HCT116 (cell line): ENCODE measurements around the gene ZCWPW1. TPM values are rescaled to one million over a fixed set of nuclear protein-coding genes. Genes with fewer than 3 reads are reported as not detected.
"Not testable (repeated sequence)": the region's sequence is repeated elsewhere in the genome, so short reads cannot be mapped to it uniquely, and the experiment has no call there.

Source experiments
- ATAC-seq: fragments of 200-7000 bp; cut with Tn5 transposase; 2 replicates; pipeline ENCODE4 v1.9.1; 2020; ENCODE audit warnings: mild to moderate bottlenecking, moderate library complexity
- BruUV-seq: library from RNA; stranded (reverse); fragments of 400-500 nt; replicated peaks from 2 replicates; lab custom pipeline; 2021; lab: Mats Ljungman, UMichigan
- CTCF ChIA-PET: fragments of 300-600 bp; sonication (Branson Sonifier 250); formaldehyde crosslinking; loops from one replicate; lab custom pipeline; 2021; ENCODE audit warnings: antibody characterized with exemption; lab: Charles Lee
- POLR2A ChIA-PET: fragments of 300-600, 350-600 bp; sonication (Branson Sonifier 250); formaldehyde crosslinking; loops from one replicate; lab custom pipeline; 2021; ENCODE audit warnings: antibody characterized with exemption; lab: Charles Lee
- RAD21 ChIA-PET, 2 experiments: fragments of 300-600 bp; sonication (Branson Sonifier 250); formaldehyde crosslinking; loops; one replicate each; lab custom pipeline; 2023; ENCODE audit warnings: low total read pairs in 2 of 2; ENCODE audit not compliant: uncharacterized antibody in 2 of 2, unreplicated experiment in 2 of 2, low non-redundant PET in 1 of 2; lab: Charles Lee
- DNase-seq: peaks from one replicate; pipeline ENCODE4 v3.0.0-alpha.2; 2010; ENCODE audit warnings: low read depth, low spot score
- H2AFZ ChIP-seq: fragments of 200-600 bp; shearing (Covaris generic), sonication (generic); 2 replicates; pipeline ENCODE4 v1.6.1; 2017; ENCODE audit warnings: low read depth, mixed run types, mixed read lengths, antibody characterized with exemption, low read length; ENCODE audit not compliant: poor library complexity, severe bottlenecking
- H3K27ac ChIP-seq: 2 replicates; pipeline ENCODE4 v1.5.1; 2012; ENCODE audit warnings: low read depth, low read length
- H3K27me3 ChIP-seq: fragments of 200-600 bp; sonication (generic); 2 replicates; pipeline ENCODE4 v1.6.1; 2016; ENCODE audit warnings: mixed run types, low read length, mixed read lengths; ENCODE audit not compliant: insufficient read depth
- H3K36me3 ChIP-seq, 2 experiments: fragments of 200-500 bp in 1 of 2; fragments of 200-600 bp in 1 of 2; sonication (Bioruptor generic) in 1 of 2; sonication (generic) in 1 of 2; 2 replicates each; pipeline versions ENCODE4 v1.5.1 to v1.6.1; 2014 to 2016; ENCODE audit warnings: low read length in 2 of 2, inconsistent platforms in 1 of 2, mixed read lengths in 1 of 2, mixed run types in 1 of 2; ENCODE audit not compliant: insufficient read depth in 2 of 2, control insufficient read depth in 1 of 2
- H3K4me1 ChIP-seq, 2 experiments: fragments of 200-600 bp in 1 of 2; sonication (generic) in 1 of 2; 2 replicates each; pipeline versions ENCODE4 v1.5.1 to v1.6.1; 2012 to 2017; ENCODE audit warnings: low read length in 2 of 2, inconsistent platforms in 1 of 2, mild to moderate bottlenecking in 1 of 2, mixed read lengths in 1 of 2, mixed run types in 1 of 2, moderate library complexity in 1 of 2; ENCODE audit not compliant: insufficient read depth in 2 of 2, control insufficient read depth in 1 of 2
- H3K4me2 ChIP-seq: fragments of 200-600 bp; sonication (generic); 2 replicates; pipeline ENCODE4 v1.6.1; 2017; ENCODE audit warnings: mixed run types, low read length, mixed read lengths
- H3K4me3 ChIP-seq, 2 experiments: fragments of 200-600 bp in 1 of 2; sonication (generic) in 1 of 2; replicated peaks in 1 of 2; 2 replicates each; pipeline ENCODE4 v1.5.1; 2011 to 2016; ENCODE audit warnings: low read length in 2 of 2, control low read depth in 1 of 2, low read depth in 1 of 2, mild to moderate bottlenecking in 1 of 2, mixed read lengths in 1 of 2, mixed run types in 1 of 2
- H3K79me2 ChIP-seq: fragments of 200-600 bp; sonication (generic); 2 replicates; pipeline ENCODE4 v1.6.1; 2017; ENCODE audit warnings: mild to moderate bottlenecking, mixed run types, low read length, moderate library complexity, mixed read lengths; ENCODE audit not compliant: insufficient read depth
- H3K9ac ChIP-seq: fragments of 200-600 bp; sonication (generic); 2 replicates; pipeline ENCODE4 v1.6.1; 2016; ENCODE audit warnings: low read length, mixed read lengths
- H3K9me2 ChIP-seq: fragments of 200-600 bp; sonication (generic), shearing (Covaris generic); 2 replicates; pipeline ENCODE4 v1.6.1; 2017; ENCODE audit warnings: mixed run types, mild to moderate bottlenecking, moderate library complexity; ENCODE audit not compliant: insufficient read depth
- H3K9me3 ChIP-seq, 2 experiments: fragments of 200-500 bp in 1 of 2; fragments of 200-600 bp in 1 of 2; sonication (Bioruptor generic) in 1 of 2; sonication (generic) in 1 of 2; 2 replicates each; pipeline ENCODE4 v1.6.1; 2014 to 2017; ENCODE audit warnings: low read length in 2 of 2, mixed read lengths in 2 of 2, inconsistent platforms in 1 of 2, low read depth in 1 of 2, mild to moderate bottlenecking in 1 of 2, mixed run types in 1 of 2, moderate library complexity in 1 of 2; ENCODE audit not compliant: control insufficient read depth in 1 of 2, insufficient read depth in 1 of 2
- H4K20me1 ChIP-seq: fragments of 200-600 bp; sonication (generic), shearing (Covaris generic); 2 replicates; pipeline ENCODE4 v1.6.1; 2017; ENCODE audit warnings: mixed run types, mild to moderate bottlenecking, moderate library complexity; ENCODE audit not compliant: insufficient read depth
- CTCF ChIP-seq, 3 experiments: fragments of 200-600 bp in 1 of 3; sonication (generic) in 1 of 3; IDR thresholded peaks in 2 of 3; conservative IDR thresholded peaks in 1 of 3; 2 replicates each; pipeline ENCODE4 v1.5.1; 2012 to 2017; ENCODE audit warnings: low read depth in 2 of 3, low read length in 2 of 3, antibody characterized with exemption in 1 of 3, borderline replicate concordance in 1 of 3, control low read depth in 1 of 3, mild to moderate bottlenecking in 1 of 3, mixed read lengths in 1 of 3, mixed run types in 1 of 3, moderate library complexity in 1 of 3; ENCODE audit not compliant: insufficient read depth in 1 of 3
- FOSL1 ChIP-seq: IDR thresholded peaks from 2 replicates; pipeline ENCODE4 v1.6.1; 2012; ENCODE audit warnings: low read depth
- MAX ChIP-seq: IDR thresholded peaks from 2 replicates; pipeline ENCODE4 v1.6.1; 2012
- POLR2A ChIP-seq: IDR thresholded peaks from 2 replicates; pipeline ENCODE4 v1.7.0; 2011; ENCODE audit warnings: borderline replicate concordance; ENCODE audit not compliant: insufficient read depth, insufficient read length; ENCODE audit errors: extremely low read depth
- SP1 ChIP-seq: IDR thresholded peaks from 2 replicates; pipeline ENCODE4 v1.6.1; 2012; ENCODE audit warnings: low read depth
- ZFX ChIP-seq: fragments of 450-650 bp; IDR thresholded peaks from 2 replicates; pipeline ENCODE4 v1.6.1; 2017
- ZNF274 ChIP-seq: fragments of 200-500 bp; sonication (Bioruptor generic); IDR thresholded peaks from 2 replicates; pipeline ENCODE4 v1.6.1; 2014; ENCODE audit warnings: mild to moderate bottlenecking, low read depth, low read length, inconsistent platforms
- intact Hi-C: fragments of 100-400 bp; cut with micrococcal nuclease; formaldehyde crosslinking; loops from 2 replicates; pipeline ENCODE4 v1.10.0; 2022
- total RNA-seq: library from RNA; stranded (reverse); gene quantifications from one replicate; pipeline ENCODE4 v1.2.1, GENCODE V29; 2021; ENCODE audit not compliant: unreplicated experiment
- TF ChIP-seq, protein P1 (sequence below): IDR thresholded peaks from 2 replicates; pipeline ENCODE4 v1.6.1; 2011; ENCODE audit warnings: mild to moderate bottlenecking, low read length, moderate library complexity; ENCODE audit not compliant: insufficient replicate concordance; ENCODE audit errors: extremely low read depth

ZCWPW1 gene
- total RNA-seq, 1 experiment from 2014 or later: 1.5 TPM

- RAD21 ChIA-PET, H3K27me3 ChIP-seq, BruUV-seq, ATAC-seq, H3K27ac ChIP-seq, H3K9me3 ChIP-seq, DNase-seq, H3K9ac ChIP-seq, intact Hi-C loops, H2AFZ ChIP-seq, H3K36me3 ChIP-seq, H4K20me1 ChIP-seq, CTCF ChIA-PET, H3K9me2 ChIP-seq, H3K4me2 ChIP-seq, H3K4me3 ChIP-seq: not testable (repeated sequence)
- H3K79me2 ChIP-seq: peaks cover 15% of the 10 kb centered on the region
- POLR2A ChIA-PET: interaction anchor here (1.9 kb wide), 1 partner anchor 10 kb away, joined by 7 read pairs; the partner anchor contains the start of gene MEPCE
- peaks cover 2 to 26% of the 10 kb centered on the region in 2 experiments; a peak in 3 of 4 replicates for H3K4me1 ChIP-seq
These were observed 10.7 kb upstream of the ZCWPW1 start for GRCh38 chr7:100439244-100439643.

- H3K27ac ChIP-seq, BruUV-seq, H3K27me3 ChIP-seq, ATAC-seq, H3K9ac ChIP-seq, H4K20me1 ChIP-seq, H2AFZ ChIP-seq, H3K4me2 ChIP-seq, H3K9me3 ChIP-seq, intact Hi-C loops, DNase-seq, H3K9me2 ChIP-seq, H3K4me3 ChIP-seq, RAD21 ChIA-PET, CTCF ChIA-PET: not testable (repeated sequence)
- Histone ChIP-seq H3K36me3 (peaks cover 3 to 13% of the 10 kb centered on the region in 2 experiments; a peak in 2 of 4 replicates), H3K4me1 (peaks cover 2 to 28% of the 10 kb centered on the region in 2 experiments; a peak in 3 of 4 replicates), H3K79me2 (peaks cover 21% of the 10 kb centered on the region)
- POLR2A ChIA-PET: interaction anchor here (1.9 kb wide), 1 partner anchor 9 kb away, joined by 7 read pairs; the partner anchor contains the start of gene MEPCE
These were observed 10.2 kb upstream of the ZCWPW1 start for GRCh38 chr7:100438731-100439130.

DNA sequence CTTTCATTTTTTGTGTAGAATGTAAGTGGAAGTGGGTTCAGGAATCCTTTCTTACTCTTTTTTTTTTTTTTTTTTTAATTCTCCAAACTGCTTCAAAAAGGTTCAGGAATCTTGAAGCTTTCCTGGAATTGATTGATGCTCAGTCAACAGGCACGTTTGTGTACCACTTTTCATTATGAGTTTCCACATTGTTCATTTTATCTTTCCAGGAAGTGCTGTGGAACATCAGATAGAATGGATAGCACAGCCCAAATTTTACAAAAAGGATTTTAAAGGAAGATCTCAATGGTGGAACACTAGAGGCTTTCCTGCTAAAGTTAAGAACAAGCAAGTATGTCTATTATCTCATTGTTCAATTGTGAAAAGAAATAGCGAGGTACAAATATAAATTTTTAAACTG is 9.7 kb upstream of the ZCWPW1 start:
- ATAC-seq (no peak), DNase-seq (no peak)
- H3K9ac ChIP-seq: no peak overlapping the region
- no peaks in the 10 kb centered on the region for H4K20me1 ChIP-seq
- H3K27ac ChIP-seq: no peak overlapping the region
- H3K79me2 ChIP-seq: peaks cover 26% of the 10 kb centered on the region
- POLR2A ChIA-PET: interaction anchor here (1.9 kb wide), 1 partner anchor 9 kb away, joined by 7 read pairs; the partner anchor contains the start of gene MEPCE
- BruUV-seq: no TSS peak
- no peak overlapping the region for H3K4me2 ChIP-seq
- RAD21 ChIA-PET: no interaction called here
- H3K9me2 ChIP-seq: no peaks in the 10 kb centered on the region
- H3K9me3 ChIP-seq: no peaks in the 10 kb centered on the region
- intact Hi-C loops: no loop called here
- H3K4me3 ChIP-seq: no peak overlapping the region
- H2AFZ ChIP-seq: no peak overlapping the region
- peaks cover 5 to 19% of the 10 kb centered on the region in 2 experiments; a peak in 2 of 4 replicates for H3K36me3 ChIP-seq
- no peaks in the 10 kb centered on the region for H3K27me3 ChIP-seq
- CTCF ChIA-PET: no interaction called here
- H3K4me1 ChIP-seq: peaks cover 2 to 32% of the 10 kb centered on the region in 2 experiments; a peak in 3 of 4 replicates
- TF ChIP-seq ZNF274 (no peak), FOSL1 (no peak), ZFX (no peak), POLR2A (no peak), SP1 (no peak), CTCF (IDR thresholded peaks at IDR 0.05 in 2 of 3, conservative IDR thresholded peaks at IDR 0.05 in 1 of 3; ENCODE audit: borderline replicate concordance in 1 of 3, insufficient read depth in 1 of 3, low read depth in 2 of 3, low read length in 2 of 3) (no peak), MAX (no peak)
- TF ChIP-seq, protein P1, sequence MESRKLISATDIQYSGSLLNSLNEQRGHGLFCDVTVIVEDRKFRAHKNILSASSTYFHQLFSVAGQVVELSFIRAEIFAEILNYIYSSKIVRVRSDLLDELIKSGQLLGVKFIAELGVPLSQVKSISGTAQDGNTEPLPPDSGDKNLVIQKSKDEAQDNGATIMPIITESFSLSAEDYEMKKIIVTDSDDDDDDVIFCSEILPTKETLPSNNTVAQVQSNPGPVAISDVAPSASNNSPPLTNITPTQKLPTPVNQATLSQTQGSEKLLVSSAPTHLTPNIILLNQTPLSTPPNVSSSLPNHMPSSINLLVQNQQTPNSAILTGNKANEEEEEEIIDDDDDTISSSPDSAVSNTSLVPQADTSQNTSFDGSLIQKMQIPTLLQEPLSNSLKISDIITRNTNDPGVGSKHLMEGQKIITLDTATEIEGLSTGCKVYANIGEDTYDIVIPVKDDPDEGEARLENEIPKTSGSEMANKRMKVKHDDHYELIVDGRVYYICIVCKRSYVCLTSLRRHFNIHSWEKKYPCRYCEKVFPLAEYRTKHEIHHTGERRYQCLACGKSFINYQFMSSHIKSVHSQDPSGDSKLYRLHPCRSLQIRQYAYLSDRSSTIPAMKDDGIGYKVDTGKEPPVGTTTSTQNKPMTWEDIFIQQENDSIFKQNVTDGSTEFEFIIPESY: no peak
